Transverse colon (tissue), 3 donors: ENCODE measurements around the gene CAMK2D.

Experiments
- CTCF ChIP-seq, 5 experiments: fragments of 200-600 bp in 3 of 5; fragments of 450-650 bp in 2 of 5; sonication (generic) in 3 of 5; IDR thresholded peaks; 1 replicate in 2 of 5; 2 replicates in 3 of 5; pipeline ENCODE4 v1.5.1; 2016 to 2017; ENCODE audit warnings: antibody characterized with exemption in 5 of 5, inconsistent platforms in 3 of 5, mild to moderate bottlenecking in 2 of 5, moderate library complexity in 1 of 5
- EP300 ChIP-seq: sonication (generic); formaldehyde crosslinking; IDR thresholded peaks from one replicate; pipeline ENCODE4 v1.6.1; 2017; ENCODE audit warnings: antibody characterized with exemption, low read depth
- POLR2A ChIP-seq: fragments of 450-650 bp; IDR thresholded peaks from one replicate; pipeline ENCODE4 v1.6.1; 2016; ENCODE audit warnings: antibody characterized with exemption, mild to moderate bottlenecking, moderate library complexity

- TF ChIP-seq CTCF (IDR thresholded peaks at IDR 0.05) (no peak), EP300 (no peak), POLR2A (no peak)
These were observed 249.6 kb downstream of the CAMK2D start for GRCh38 chr4:113511944-113512343.
